ENCODE data around the gene APOBEC3G. TPM values are rescaled to one million over a fixed set of nuclear protein-coding genes. Genes with fewer than 3 reads are reported as not detected.

APOBEC3G gene

GRCh38 chr22:39135092-39135896 is 58.2 kb downstream of the APOBEC3G start:
- H3K4me2 ChIP-seq (ENCODE audit: insufficient read depth, low read length, poor library complexity, severe bottlenecking) = no peak overlapping the region
- no peak overlapping the region for H2BK12ac ChIP-seq (ENCODE audit: low read length)
- H3K9me3 ChIP-seq (replicated peaks in 1 of 2; ENCODE audit: control insufficient read depth in 2 of 2, insufficient read depth in 1 of 2, low read depth in 1 of 2, low read length in 2 of 2) = no peaks in the 10 kb centered on the region
- no peak overlapping the region for H2AFZ ChIP-seq (ENCODE audit: low read length)
- H3K23ac ChIP-seq (ENCODE audit: low read depth, low read length, poor library complexity) = no peak overlapping the region
- H3K79me1 ChIP-seq (ENCODE audit: low read depth, low read length) = no peaks in the 10 kb centered on the region
- no peak overlapping the region for H4K8ac ChIP-seq (ENCODE audit: low read depth, low read length)
- H3K36me3 ChIP-seq (replicated peaks in 1 of 2; ENCODE audit: control insufficient read depth in 2 of 2, insufficient read depth in 2 of 2, low read length in 2 of 2) = no peaks in the 10 kb centered on the region
- H3K4me3 ChIP-seq (ENCODE audit: low read length in 2 of 2) = no peak overlapping the region
- H3K9ac ChIP-seq (ENCODE audit: low read depth, low read length, poor library complexity) = no peak overlapping the region
- H3K4me1 ChIP-seq (ENCODE audit: control insufficient read depth in 2 of 2, insufficient read depth in 1 of 2, low read depth in 1 of 2, low read length in 2 of 2) = peaks cover 21 to 26% of the 10 kb centered on the region in 2 donors
- no peak overlapping the region for H4K91ac ChIP-seq (ENCODE audit: low read depth, low read length, poor library complexity)
- no peak overlapping the region for H2BK15ac ChIP-seq (ENCODE audit: low read length)
- DNase-seq (ENCODE audit: low spot score) = no peak
- H3K18ac ChIP-seq (ENCODE audit: low read length) = peak overlapping the region; percentile 3
- H2BK120ac ChIP-seq (ENCODE audit: low read depth, low read length) = no peak overlapping the region
- H3K27ac ChIP-seq (replicated peaks; ENCODE audit: low read length) = no peak overlapping the region
- no peak overlapping the region for H3K14ac ChIP-seq (ENCODE audit: low read length)
- no peak overlapping the region for H3K4ac ChIP-seq (ENCODE audit: low read length)
- H3K27me3 ChIP-seq (ENCODE audit: control insufficient read depth in 3 of 3, insufficient read depth in 3 of 3, low read depth in 1 of 3, low read length in 3 of 3) = peaks cover 0 to 3% (median 0%) of the 10 kb centered on the region in 3 experiments
- no CpG with 5 or more reads among the region's 15 CpGs for WGBS, 2 donors (ENCODE audit: extremely low coverage in 2 of 2, insufficient read length in 2 of 2, insufficient replicate concordance in 1 of 2)
- H2AK5ac ChIP-seq (ENCODE audit: low read depth, low read length) = no peak overlapping the region
- H2BK5ac ChIP-seq (ENCODE audit: low read length) = no peak overlapping the region

GRCh38 chr22:39136317-39136716 is 59.2 kb downstream of the APOBEC3G start:
- Histone ChIP-seq H3K79me1 (ENCODE audit: low read depth, low read length) (peaks cover 1% of the 10 kb centered on the region), H2BK15ac (ENCODE audit: low read length) (no peak overlapping the region), H3K4me2 (ENCODE audit: insufficient read depth, low read length, poor library complexity, severe bottlenecking) (no peak overlapping the region), H4K8ac (ENCODE audit: low read depth, low read length) (no peak overlapping the region), H2BK5ac (ENCODE audit: low read length) (no peak overlapping the region), H2AFZ (ENCODE audit: low read length) (no peak overlapping the region), H2AK5ac (ENCODE audit: low read depth, low read length) (peak overlapping the region; percentile 1), H3K18ac (ENCODE audit: low read length) (peak overlapping the region; percentile 36), H3K14ac (ENCODE audit: low read length) (no peak overlapping the region), H3K23ac (ENCODE audit: low read depth, low read length, poor library complexity) (no peak overlapping the region), H3K4me1 (ENCODE audit: control insufficient read depth in 2 of 2, insufficient read depth in 1 of 2, low read depth in 1 of 2, low read length in 2 of 2) (peaks cover 16 to 18% of the 10 kb centered on the region in 2 donors), H2BK12ac (ENCODE audit: low read length) (peak overlapping the region; percentile 34), H4K91ac (ENCODE audit: low read depth, low read length, poor library complexity) (no peak overlapping the region), H3K4ac (ENCODE audit: low read length) (no peak overlapping the region), H3K27me3 (ENCODE audit: control insufficient read depth in 3 of 3, insufficient read depth in 3 of 3, low read depth in 1 of 3, low read length in 3 of 3) (peaks cover 0 to 3% (median 0%) of the 10 kb centered on the region in 3 experiments), H2BK120ac (ENCODE audit: low read depth, low read length) (no peak overlapping the region), H3K9ac (ENCODE audit: low read depth, low read length, poor library complexity) (no peak overlapping the region), H3K27ac (replicated peaks; ENCODE audit: low read length) (no peak overlapping the region), H3K36me3 (replicated peaks in 1 of 2; ENCODE audit: control insufficient read depth in 2 of 2, insufficient read depth in 2 of 2, low read length in 2 of 2) (no peaks in the 10 kb centered on the region), H3K4me3 (ENCODE audit: low read length in 2 of 2) (no peak overlapping the region), H3K9me3 (replicated peaks in 1 of 2; ENCODE audit: control insufficient read depth in 2 of 2, insufficient read depth in 1 of 2, low read depth in 1 of 2, low read length in 2 of 2) (no peaks in the 10 kb centered on the region)
- no peak for DNase-seq (ENCODE audit: low spot score)
- WGBS, 2 donors (ENCODE audit: extremely low coverage in 2 of 2, insufficient read length in 2 of 2, insufficient replicate concordance in 1 of 2) = no CpG with 5 or more reads among the region's 8 CpGs

Small RNA genes within 50 kb of the gene (small RNA-seq; reads per million reads assigned to genes)
- gene AL022318.2 (ENCODE audit: insufficient read depth) (not detected), gene COX5BP7 (ENCODE audit: insufficient read depth) (not detected)
